Mucosa of descending colon (tissue), 3 donors: ENCODE data around the gene HOXA6. TPM values are rescaled to one million over a fixed set of nuclear protein-coding genes. Genes with fewer than 3 reads are reported as not detected.

ENCODE experiments used
- ATAC-seq: fragments of 200-7000 bp; cut with Tn5 transposase; one replicate; pipeline ENCODE4 v1.9.1; 2020; ENCODE audit warnings: mild to moderate bottlenecking, moderate library complexity
- DNase-seq, 3 donors: peaks; one replicate each; pipeline ENCODE4 v3.0.0-alpha.2; 2020
- H3K36me3 ChIP-seq: fragments of 200-600 bp; one replicate; pipeline ENCODE4 v1.8.0; 2021; ENCODE audit warnings: low read depth, mild to moderate bottlenecking
- H3K4me1 ChIP-seq: fragments of 200-600 bp; one replicate; pipeline ENCODE4 v1.8.0; 2021; ENCODE audit warnings: low read depth, mild to moderate bottlenecking
- H3K4me3 ChIP-seq: fragments of 200-600 bp; one replicate; pipeline ENCODE4 v1.8.0; 2021; ENCODE audit warnings: mild to moderate bottlenecking
- H3K9me3 ChIP-seq: fragments of 200-600 bp; one replicate; pipeline ENCODE4 v1.8.0; 2021; ENCODE audit warnings: mild to moderate bottlenecking
- intact Hi-C, 2 donors: fragments of 100-400 bp; cut with DNase I in 1 of 2; cut with micrococcal nuclease in 1 of 2; formaldehyde crosslinking; loops; one replicate each; pipeline versions ENCODE4 v1.11.0 to v1.11.1; 2022; cut with DNase I, micrococcal nuclease
- total RNA-seq, 3 donors: library from RNA; stranded (reverse); fragmentation: NEBNext Ultra II Directional in 2 of 3; extraction: Animal tissue kit (Norgen Biotek cat#: 25700) in 2 of 3; gene quantifications; one replicate each; pipeline versions ENCODE4 v1.2.1 to v1.2.4, GENCODE V29; 2021 to 2023
- TF ChIP-seq, protein P1 (sequence below): fragments of 200-600 bp; IDR thresholded peaks from one replicate; pipeline ENCODE4 v1.8.0; 2022; ENCODE audit warnings: antibody characterized with exemption, mild to moderate bottlenecking
- donor health status: DM: no; HTN: no; CAD: no; lungs with moderate emphysema.
- donor health status: DM: no; HTN: no; CAD: no.
- donor health status: DM: no; HTN: yes; CAD: no.

HOXA6 gene
- total RNA-seq, 3 donors from 2014 or later, result 20.2 to 39.5 (median 20.5) TPM

DNA sequence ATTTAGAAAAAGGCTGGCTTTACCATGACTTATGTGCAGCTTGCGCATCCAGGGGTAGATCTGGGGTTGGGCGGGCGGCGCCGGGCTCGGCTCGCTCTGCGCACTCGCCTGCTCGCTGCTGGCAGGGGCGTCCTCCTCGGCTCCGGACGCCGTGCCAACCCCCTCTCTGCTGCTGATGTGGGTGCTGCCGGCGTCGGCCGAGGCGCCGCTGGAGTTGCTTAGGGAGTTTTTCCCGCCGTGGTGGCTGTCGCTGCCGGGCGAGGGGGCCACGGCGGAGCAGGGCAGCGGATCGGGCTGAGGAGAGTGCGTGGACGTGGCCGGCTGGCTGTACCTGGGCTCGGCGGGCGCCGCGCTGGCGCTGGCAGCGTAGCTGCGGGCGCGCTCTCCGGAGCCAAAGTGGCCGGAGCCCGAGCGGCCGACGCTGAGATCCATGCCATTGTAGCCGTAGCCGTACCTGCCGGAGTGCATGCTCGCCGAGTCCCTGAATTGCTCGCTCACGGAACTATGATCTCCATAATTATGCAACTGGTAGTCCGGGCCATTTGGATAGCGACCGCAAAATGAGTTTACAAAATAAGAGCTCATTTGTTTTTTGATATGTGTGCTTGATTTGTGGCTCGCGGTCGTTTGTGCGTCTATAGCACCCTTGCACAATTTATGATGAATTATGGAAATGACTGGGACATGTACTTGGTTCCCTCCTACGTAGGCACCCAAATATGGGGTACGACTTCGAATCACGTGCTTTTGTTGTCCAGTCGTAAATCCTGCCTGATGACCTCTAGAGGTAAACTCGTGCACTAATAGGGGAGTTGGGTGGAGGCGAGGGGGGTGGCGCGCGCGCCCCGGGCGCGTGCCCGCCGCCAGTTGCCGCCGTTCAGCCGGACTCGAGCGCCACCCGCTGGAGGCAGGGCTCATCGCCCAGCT is 4.3 kb downstream of the HOXA6 start, which contains the start of gene HOXA5:
Gene HOXA5, minus strand, starts transcription at position 659 of the 927 bp plus-strand sequence. Its CDS starts 74 bp downstream, at position 585.
- ATAC-seq (peak; percentile 57), DNase-seq (peak; percentile 84 to 88 (median 84))

DNA sequence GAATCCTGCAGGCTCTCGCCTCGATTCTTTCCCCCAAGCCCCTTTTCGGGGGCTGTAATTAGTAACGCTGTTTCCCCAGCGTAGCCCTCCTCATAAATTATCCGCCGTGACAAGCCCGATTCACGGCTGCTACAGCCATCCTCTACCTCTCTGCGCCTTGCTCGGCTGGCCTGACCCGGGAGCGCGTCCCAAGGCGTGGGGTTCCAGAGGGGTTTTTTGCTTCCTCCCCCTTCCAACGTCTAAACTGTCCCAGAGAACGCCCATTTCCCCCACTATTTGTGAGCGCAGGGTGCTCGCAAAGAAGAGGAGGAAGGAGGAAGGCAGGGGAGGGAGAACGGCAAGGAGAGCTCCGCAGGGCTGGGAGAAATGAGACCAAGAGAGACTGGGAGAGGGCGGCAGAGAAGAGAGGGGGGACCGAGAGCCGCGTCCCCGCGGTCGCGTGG is 5.0 kb downstream of the HOXA6 start:
- Histone ChIP-seq H3K36me3 (no peaks in the 10 kb centered on the region), H3K4me1 (peaks cover 24% of the 10 kb centered on the region), H3K9me3 (no peaks in the 10 kb centered on the region), H3K4me3 (peak overlapping the region; percentile 28)
- peak in 2 of 3 donors; percentile 34 to 40 for DNase-seq
- no peak for ATAC-seq
- intact Hi-C loops, result loop anchor here in 1 of 2 donors (5.0 kb wide), 1 partner anchor 285 kb away; no protein-coding TSS in a partner anchor
- TF ChIP-seq, protein P1, sequence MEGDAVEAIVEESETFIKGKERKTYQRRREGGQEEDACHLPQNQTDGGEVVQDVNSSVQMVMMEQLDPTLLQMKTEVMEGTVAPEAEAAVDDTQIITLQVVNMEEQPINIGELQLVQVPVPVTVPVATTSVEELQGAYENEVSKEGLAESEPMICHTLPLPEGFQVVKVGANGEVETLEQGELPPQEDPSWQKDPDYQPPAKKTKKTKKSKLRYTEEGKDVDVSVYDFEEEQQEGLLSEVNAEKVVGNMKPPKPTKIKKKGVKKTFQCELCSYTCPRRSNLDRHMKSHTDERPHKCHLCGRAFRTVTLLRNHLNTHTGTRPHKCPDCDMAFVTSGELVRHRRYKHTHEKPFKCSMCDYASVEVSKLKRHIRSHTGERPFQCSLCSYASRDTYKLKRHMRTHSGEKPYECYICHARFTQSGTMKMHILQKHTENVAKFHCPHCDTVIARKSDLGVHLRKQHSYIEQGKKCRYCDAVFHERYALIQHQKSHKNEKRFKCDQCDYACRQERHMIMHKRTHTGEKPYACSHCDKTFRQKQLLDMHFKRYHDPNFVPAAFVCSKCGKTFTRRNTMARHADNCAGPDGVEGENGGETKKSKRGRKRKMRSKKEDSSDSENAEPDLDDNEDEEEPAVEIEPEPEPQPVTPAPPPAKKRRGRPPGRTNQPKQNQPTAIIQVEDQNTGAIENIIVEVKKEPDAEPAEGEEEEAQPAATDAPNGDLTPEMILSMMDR, result no peak

More for the DNA sequence above, 4.3 kb downstream of the HOXA6 start, which contains the start of gene HOXA5:
- Histone ChIP-seq H3K9me3 (no peaks in the 10 kb centered on the region), H3K4me3 (peak within 1 kb of the TSS; percentile 28), H3K36me3 (no peaks in the 10 kb centered on the region), H3K4me1 (peaks cover 28% of the 10 kb centered on the region)
- intact Hi-C loops, result loop anchor here in 1 of 2 donors (5.0 kb wide), 1 partner anchor 286 kb away; no protein-coding TSS in a partner anchor
- TF ChIP-seq, protein P1, result peak; percentile 66

DNA sequence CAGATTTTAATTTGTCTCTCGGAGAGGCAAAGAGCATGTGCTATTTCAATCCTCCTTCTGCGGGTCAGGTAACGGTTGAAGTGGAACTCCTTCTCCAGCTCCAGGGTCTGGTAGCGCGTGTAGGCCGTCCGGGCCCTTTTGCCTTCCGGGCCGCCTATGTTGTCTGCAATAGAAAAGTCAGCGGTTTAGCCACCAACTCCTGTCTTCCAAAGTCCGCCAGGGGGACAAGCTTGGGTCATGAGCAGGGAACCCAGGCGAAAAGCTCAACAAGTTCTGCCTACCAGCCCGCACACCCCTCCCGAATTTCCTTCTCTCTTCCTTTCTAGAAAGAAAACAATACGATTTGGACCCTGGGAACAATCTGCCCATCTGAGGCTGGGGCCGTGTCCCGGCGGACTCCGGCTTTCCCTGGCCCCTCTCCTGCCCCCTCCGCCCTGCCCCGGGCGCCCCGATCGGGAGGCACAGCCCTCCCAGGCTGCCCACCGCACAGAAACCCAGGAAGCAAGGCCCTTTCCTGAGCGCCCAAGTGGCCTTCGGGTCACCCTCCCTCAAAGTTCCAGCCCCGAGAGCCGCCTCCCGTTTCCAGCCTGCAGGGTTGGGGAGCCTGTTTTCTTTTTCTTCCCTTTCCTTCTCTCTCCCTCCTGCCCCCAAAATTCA is 5.5 kb downstream of the HOXA6 start:
- no peaks in the 10 kb centered on the region for H3K36me3 ChIP-seq
- DNase-seq, result peak; percentile 44 to 61 (median 51)
- no peak for ATAC-seq
- H3K9me3 ChIP-seq, result no peaks in the 10 kb centered on the region
- peak overlapping the region; percentile 28 for H3K4me3 ChIP-seq
- intact Hi-C loops, result loop anchor here in 1 of 2 donors (5.0 kb wide), 1 partner anchor 285 kb away; no protein-coding TSS in a partner anchor
- TF ChIP-seq, protein P1, result no peak
- peaks cover 27% of the 10 kb centered on the region for H3K4me1 ChIP-seq

DNA sequence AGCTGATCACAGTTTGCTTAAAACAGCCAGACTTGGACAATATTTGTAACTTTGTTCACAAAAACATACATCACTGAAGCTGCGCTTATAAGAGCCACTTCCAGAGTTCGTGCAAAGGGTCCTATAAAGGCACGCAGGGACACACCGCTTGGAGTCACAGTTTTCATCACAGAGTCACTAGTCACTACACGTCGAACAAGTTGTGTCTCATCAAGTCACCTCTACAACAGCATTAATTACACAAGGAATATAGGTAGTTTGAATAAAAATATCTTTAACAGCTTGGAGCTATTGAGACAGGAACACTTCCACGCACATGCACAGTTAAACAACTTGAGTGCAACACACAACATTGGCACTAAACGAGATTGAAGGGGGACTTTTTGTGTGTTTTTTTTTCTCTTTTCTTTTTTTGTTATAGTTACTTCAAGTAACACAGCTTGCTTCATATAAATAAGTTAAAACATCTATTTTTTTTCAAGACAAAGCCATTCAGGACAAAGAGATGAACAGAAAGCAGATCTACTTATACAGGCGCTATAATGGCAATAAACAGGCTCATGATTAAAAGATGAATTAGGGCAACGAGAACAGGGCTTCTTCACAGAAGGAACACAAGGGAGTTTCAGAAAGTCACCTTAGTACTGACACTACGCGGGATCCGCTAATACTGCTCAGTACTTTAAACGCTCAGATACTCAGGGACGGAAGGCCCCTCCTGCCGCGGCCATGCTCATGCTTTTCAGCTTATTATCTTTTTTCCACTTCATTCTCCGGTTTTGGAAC is 6.2 kb downstream of the HOXA6 start:
- TF ChIP-seq, protein P1, result no peak
- H3K9me3 ChIP-seq, result no peaks in the 10 kb centered on the region
- no peak for ATAC-seq
- H3K4me3 ChIP-seq, result no peak overlapping the region
- peak in 2 of 3 donors; percentile 25 to 34 for DNase-seq
- peaks cover 27% of the 10 kb centered on the region for H3K4me1 ChIP-seq
- H3K36me3 ChIP-seq, result no peaks in the 10 kb centered on the region
- intact Hi-C loops, result loop anchor here in 1 of 2 donors (5.0 kb wide), 1 partner anchor 284 kb away; no protein-coding TSS in a partner anchor
